ENCODE measurements around the gene PPP2R3C. TPM values are rescaled to one million over a fixed set of nuclear protein-coding genes. Genes with fewer than 3 reads are reported as not detected.
A peak's percentile ranks its signal among the peaks of the same experiment; 100 is the strongest.
"Not testable (repeated sequence)": the region's sequence is repeated elsewhere in the genome, so short reads cannot be mapped to it uniquely, and the experiment has no call there.

PPP2R3C gene
- total RNA-seq, 1 donor = 53.9 TPM

DNA sequence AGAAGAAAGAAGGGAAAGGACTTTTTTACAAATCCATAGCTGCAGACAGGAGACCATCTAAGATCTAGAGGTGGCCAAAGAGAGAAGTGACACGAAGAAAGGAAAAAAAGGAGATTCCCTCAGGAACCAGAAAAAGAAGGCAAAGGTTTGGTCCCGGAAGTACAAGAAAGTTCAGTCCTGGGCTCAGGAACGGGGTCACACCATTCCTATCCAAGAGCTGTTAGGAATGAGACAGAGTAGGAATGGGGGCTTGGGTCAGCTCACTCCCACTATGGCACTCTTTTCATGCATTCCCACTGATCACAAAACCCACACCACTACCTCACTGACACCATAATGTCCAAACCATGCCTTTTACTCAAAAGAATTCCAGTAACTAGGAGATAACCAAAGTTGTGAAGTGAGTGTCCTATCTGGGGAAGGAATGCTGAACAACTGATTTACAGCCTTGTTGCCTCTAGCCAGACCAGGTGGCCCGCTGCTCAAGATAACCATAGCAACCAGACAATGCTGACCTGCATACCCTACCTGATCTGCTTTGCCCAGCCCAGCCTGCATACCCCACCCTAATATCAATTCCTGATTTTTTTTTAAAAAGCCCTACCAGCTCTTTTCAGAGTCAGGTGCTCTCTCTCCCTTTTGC lies 8.4 kb downstream of the PPP2R3C start:
- Histone ChIP-seq H3K4me3 (ENCODE audit: insufficient read depth, low read length) (no peak overlapping the region), H3K4me2 (ENCODE audit: insufficient read depth, low read length) (no peak overlapping the region), H3K27ac (ENCODE audit: low read depth, low read length) (peak overlapping the region; percentile 22), H3K9me3 (ENCODE audit: low read depth, low read length) (no peaks in the 10 kb centered on the region), H3K4me1 (ENCODE audit: insufficient read depth, low read length) (no peaks in the 10 kb centered on the region), H4K20me1 (ENCODE audit: insufficient read depth, low read length) (peaks cover 6% of the 10 kb centered on the region), H2AFZ (ENCODE audit: low read length) (no peak overlapping the region), H3K27me3 (ENCODE audit: insufficient read depth, low read length) (no peaks in the 10 kb centered on the region), H3K79me2 (ENCODE audit: insufficient read depth, low read length) (peaks cover 34% of the 10 kb centered on the region), H3K36me3 (ENCODE audit: insufficient read depth, low read length) (peaks cover 43% of the 10 kb centered on the region)
- DNase-seq (ENCODE audit: insufficient read length, low spot score, missing footprints) = no peak
- TF ChIP-seq, protein P1, sequence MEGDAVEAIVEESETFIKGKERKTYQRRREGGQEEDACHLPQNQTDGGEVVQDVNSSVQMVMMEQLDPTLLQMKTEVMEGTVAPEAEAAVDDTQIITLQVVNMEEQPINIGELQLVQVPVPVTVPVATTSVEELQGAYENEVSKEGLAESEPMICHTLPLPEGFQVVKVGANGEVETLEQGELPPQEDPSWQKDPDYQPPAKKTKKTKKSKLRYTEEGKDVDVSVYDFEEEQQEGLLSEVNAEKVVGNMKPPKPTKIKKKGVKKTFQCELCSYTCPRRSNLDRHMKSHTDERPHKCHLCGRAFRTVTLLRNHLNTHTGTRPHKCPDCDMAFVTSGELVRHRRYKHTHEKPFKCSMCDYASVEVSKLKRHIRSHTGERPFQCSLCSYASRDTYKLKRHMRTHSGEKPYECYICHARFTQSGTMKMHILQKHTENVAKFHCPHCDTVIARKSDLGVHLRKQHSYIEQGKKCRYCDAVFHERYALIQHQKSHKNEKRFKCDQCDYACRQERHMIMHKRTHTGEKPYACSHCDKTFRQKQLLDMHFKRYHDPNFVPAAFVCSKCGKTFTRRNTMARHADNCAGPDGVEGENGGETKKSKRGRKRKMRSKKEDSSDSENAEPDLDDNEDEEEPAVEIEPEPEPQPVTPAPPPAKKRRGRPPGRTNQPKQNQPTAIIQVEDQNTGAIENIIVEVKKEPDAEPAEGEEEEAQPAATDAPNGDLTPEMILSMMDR (IDR thresholded peaks at IDR 0.05; ENCODE audit: extremely low read depth, low read depth, low read length) = no peak

DNA sequence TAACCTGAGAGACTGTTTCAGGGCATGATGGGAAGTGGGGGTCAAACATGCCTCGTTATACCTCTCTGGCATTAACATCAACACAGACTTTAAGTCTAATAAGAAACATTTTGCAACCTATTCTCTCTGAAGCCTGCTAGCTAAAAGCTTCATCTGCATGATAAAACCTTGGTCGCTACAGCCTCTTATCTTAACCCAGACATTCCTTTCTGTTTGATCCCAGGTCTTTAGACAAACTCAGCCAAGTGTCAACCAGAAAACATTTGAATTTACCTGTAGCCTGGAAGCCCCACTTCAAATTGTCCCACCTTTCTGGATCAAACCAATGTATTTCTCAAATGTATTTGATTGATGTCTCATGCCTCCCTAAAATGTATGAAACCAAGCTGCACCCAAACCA lies 9.1 kb downstream of the PPP2R3C start:
- H3K4me2 ChIP-seq (ENCODE audit: insufficient read depth, low read length) = no peak overlapping the region
- H4K20me1 ChIP-seq (ENCODE audit: insufficient read depth, low read length) = peaks cover 6% of the 10 kb centered on the region
- no peak for DNase-seq (ENCODE audit: insufficient read length, low spot score, missing footprints)
- TF ChIP-seq, protein P1 (IDR thresholded peaks at IDR 0.05; ENCODE audit: extremely low read depth, low read depth, low read length) = no peak
- no peak overlapping the region for H2AFZ ChIP-seq (ENCODE audit: low read length)
- peaks cover 26% of the 10 kb centered on the region for H3K79me2 ChIP-seq (ENCODE audit: insufficient read depth, low read length)
- peaks cover 49% of the 10 kb centered on the region for H3K36me3 ChIP-seq (ENCODE audit: insufficient read depth, low read length)
- H3K9me3 ChIP-seq (ENCODE audit: low read depth, low read length) = no peaks in the 10 kb centered on the region
- H3K27ac ChIP-seq (ENCODE audit: low read depth, low read length) = no peak overlapping the region
- H3K4me3 ChIP-seq (ENCODE audit: insufficient read depth, low read length) = no peak overlapping the region
- H3K4me1 ChIP-seq (ENCODE audit: insufficient read depth, low read length) = no peaks in the 10 kb centered on the region
- no peaks in the 10 kb centered on the region for H3K27me3 ChIP-seq (ENCODE audit: insufficient read depth, low read length)

DNA sequence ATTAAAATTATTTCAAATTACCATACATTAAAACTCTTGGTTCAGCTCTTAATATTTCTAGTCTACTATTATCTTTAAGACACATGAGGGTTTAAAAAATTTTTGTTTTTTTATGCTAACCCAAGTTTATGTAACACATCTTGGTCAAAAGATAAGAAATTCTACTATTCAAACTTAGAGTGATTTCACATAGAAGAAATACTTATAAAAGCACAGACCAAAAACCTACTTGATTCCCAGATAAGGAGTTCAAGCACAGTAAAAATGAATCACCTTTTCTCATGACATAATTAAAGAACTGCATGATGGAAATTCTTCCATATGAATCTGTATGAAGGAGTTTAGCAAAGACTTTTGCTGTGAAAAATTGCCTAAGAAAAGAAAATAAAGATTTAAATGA lies 13.9 kb downstream of the PPP2R3C start:
- H3K27me3 ChIP-seq (ENCODE audit: insufficient read depth, low read length) = no peaks in the 10 kb centered on the region
- DNase-seq (ENCODE audit: insufficient read length, low spot score, missing footprints) = no peak
- no peaks in the 10 kb centered on the region for H4K20me1 ChIP-seq (ENCODE audit: insufficient read depth, low read length)
- no peak overlapping the region for H3K4me2 ChIP-seq (ENCODE audit: insufficient read depth, low read length)
- TF ChIP-seq, protein P1 (IDR thresholded peaks at IDR 0.05; ENCODE audit: extremely low read depth, low read depth, low read length) = no peak
- H2AFZ ChIP-seq (ENCODE audit: low read length) = no peak overlapping the region
- peaks cover 3% of the 10 kb centered on the region for H3K79me2 ChIP-seq (ENCODE audit: insufficient read depth, low read length)
- H3K4me1 ChIP-seq (ENCODE audit: insufficient read depth, low read length) = no peaks in the 10 kb centered on the region
- no peak overlapping the region for H3K27ac ChIP-seq (ENCODE audit: low read depth, low read length)
- H3K9me3 ChIP-seq (ENCODE audit: low read depth, low read length) = no peaks in the 10 kb centered on the region
- no peak overlapping the region for H3K4me3 ChIP-seq (ENCODE audit: insufficient read depth, low read length)
- peaks cover 60% of the 10 kb centered on the region for H3K36me3 ChIP-seq (ENCODE audit: insufficient read depth, low read length)

DNA sequence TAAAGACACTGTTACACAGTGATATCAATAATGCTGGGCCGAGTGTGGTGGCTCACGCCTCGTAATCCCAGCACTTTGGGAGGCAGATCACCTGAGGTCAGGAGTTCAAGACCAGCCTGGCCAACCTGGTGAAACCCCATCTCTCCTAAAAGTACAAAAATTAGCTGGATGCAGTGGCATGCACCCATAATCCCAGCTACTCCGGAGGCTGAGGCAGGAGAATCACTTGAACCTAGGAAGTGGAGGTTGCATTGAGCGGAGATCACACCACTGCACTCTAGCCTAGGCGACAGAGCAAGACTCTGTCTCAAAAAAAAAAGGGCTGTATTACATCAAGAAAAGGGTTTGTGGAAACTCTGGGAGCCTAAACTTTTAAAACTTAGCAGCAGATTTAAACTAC lies 27.1 kb downstream of the PPP2R3C start:
- not testable (repeated sequence) for H2AFZ ChIP-seq (ENCODE audit: low read length); H3K4me1 ChIP-seq (ENCODE audit: insufficient read depth, low read length); H3K27me3 ChIP-seq (ENCODE audit: insufficient read depth, low read length); H4K20me1 ChIP-seq (ENCODE audit: insufficient read depth, low read length); H3K27ac ChIP-seq (ENCODE audit: low read depth, low read length); H3K9me3 ChIP-seq (ENCODE audit: low read depth, low read length); H3K4me2 ChIP-seq (ENCODE audit: insufficient read depth, low read length); DNase-seq (ENCODE audit: insufficient read length, low spot score, missing footprints); H3K79me2 ChIP-seq (ENCODE audit: insufficient read depth, low read length); H3K4me3 ChIP-seq (ENCODE audit: insufficient read depth, low read length)
- H3K36me3 ChIP-seq (ENCODE audit: insufficient read depth, low read length) = peaks cover 50% of the 10 kb centered on the region
